LNCAP (cell line): Measurements from ENCODE around the gene RAPGEF5.

Source experiments
- CTCF ChIP-seq: fragments of 450-650 bp; IDR thresholded peaks from 2 replicates; pipeline ENCODE4 v1.5.1; 2017; ENCODE audit warnings: mild to moderate bottlenecking

RAPGEF5 gene

GRCh38 chr7:22213081-22213480 is 143.9 kb downstream of the RAPGEF5 start:
- no peak for TF ChIP-seq CTCF

- TF ChIP-seq CTCF = no peak
These were observed 146.0 kb downstream of the RAPGEF5 start for GRCh38 chr7:22210967-22211366.

GRCh38 chr7:22210355-22210754 is 146.6 kb downstream of the RAPGEF5 start:
- TF ChIP-seq CTCF = no peak

- TF ChIP-seq CTCF = no peak
These were observed 148.2 kb downstream of the RAPGEF5 start for GRCh38 chr7:22208799-22209198.

GRCh38 chr7:22207724-22208225 is 149.2 kb downstream of the RAPGEF5 start:
- no peak for TF ChIP-seq CTCF

GRCh38 chr7:22205631-22206030 is 151.3 kb downstream of the RAPGEF5 start:
- no peak for TF ChIP-seq CTCF

GRCh38 chr7:22204312-22204711 is 152.6 kb downstream of the RAPGEF5 start:
- TF ChIP-seq CTCF = no peak

GRCh38 chr7:22202141-22202540 is 154.8 kb downstream of the RAPGEF5 start:
- TF ChIP-seq CTCF = no peak
